Measurements from ENCODE around the gene CEP104.
"Not testable (repeated sequence)": the region's sequence is repeated elsewhere in the genome, so short reads cannot be mapped to it uniquely, and the experiment has no call there.

CEP104 gene

GRCh38 chr1:3824650-3825049 is 32.4 kb downstream of the CEP104 start:
- DNase-seq (ENCODE audit: low spot score) = no peak

GRCh38 chr1:3822421-3822820 is 34.6 kb downstream of the CEP104 start:
- no peak for DNase-seq (ENCODE audit: low spot score)

GRCh38 chr1:3821908-3822307 is 35.1 kb downstream of the CEP104 start:
- DNase-seq (ENCODE audit: low spot score) = peak; percentile 51

- peak; percentile 55 for DNase-seq (ENCODE audit: low spot score)
Measured at GRCh38 chr1:3821447-3821846, 35.6 kb downstream of the CEP104 start.

GRCh38 chr1:3821004-3821403 is 36.0 kb downstream of the CEP104 start:
- DNase-seq (ENCODE audit: low spot score) = peak; percentile 64

GRCh38 chr1:3820316-3820715 is 36.7 kb downstream of the CEP104 start:
- DNase-seq (ENCODE audit: low spot score) = peak; percentile 53

GRCh38 chr1:3819771-3820200 is 37.2 kb downstream of the CEP104 start:
- no peak for DNase-seq (ENCODE audit: low spot score)

- DNase-seq (ENCODE audit: low spot score) = no peak
Measured at GRCh38 chr1:3817821-3818597, 39.0 kb downstream of the CEP104 start.

GRCh38 chr1:3817138-3817740 is 39.8 kb downstream of the CEP104 start:
- no peak for DNase-seq (ENCODE audit: low spot score)

GRCh38 chr1:3816331-3817137 is 40.5 kb downstream of the CEP104 start:
- no peak for DNase-seq (ENCODE audit: low spot score)

GRCh38 chr1:3814771-3815561 is 42.0 kb downstream of the CEP104 start:
- DNase-seq (ENCODE audit: low spot score) = peak; percentile 62

- peak; percentile 22 for DNase-seq (ENCODE audit: low spot score)
Measured at GRCh38 chr1:3814065-3814464, 42.9 kb downstream of the CEP104 start.

- DNase-seq (ENCODE audit: low spot score) = no peak
Measured at GRCh38 chr1:3811595-3811911, 45.5 kb downstream of the CEP104 start.

- peak; percentile 30 for DNase-seq (ENCODE audit: low spot score)
Measured at GRCh38 chr1:3810149-3810761, 46.8 kb downstream of the CEP104 start.

- DNase-seq (ENCODE audit: low spot score) = no peak
Measured at GRCh38 chr1:3809680-3810079, 47.3 kb downstream of the CEP104 start.

GRCh38 chr1:3807769-3808168 is 49.2 kb downstream of the CEP104 start:
- DNase-seq (ENCODE audit: low spot score) = peak; percentile 11

- DNase-seq (ENCODE audit: low spot score) = no peak
Measured at GRCh38 chr1:3805038-3805437, 52.0 kb downstream of the CEP104 start.

- DNase-seq (ENCODE audit: low spot score) = not testable (repeated sequence)
Measured at GRCh38 chr1:3804627-3804944, 52.4 kb downstream of the CEP104 start.

GRCh38 chr1:3803905-3804626 is 52.9 kb downstream of the CEP104 start:
- DNase-seq (ENCODE audit: low spot score) = no peak

GRCh38 chr1:3800795-3801194 is 56.2 kb downstream of the CEP104 start:
- DNase-seq (ENCODE audit: low spot score) = not testable (repeated sequence)
